GM18526 (cell line): ENCODE measurements around the gene EIF3J.

Experiments used
- POLR2A ChIP-seq: IDR thresholded peaks from 3 replicates; pipeline ENCODE4 v1.6.1; 2011; ENCODE audit not compliant: insufficient read length; ENCODE audit errors: extremely low read depth

EIF3J gene

DNA sequence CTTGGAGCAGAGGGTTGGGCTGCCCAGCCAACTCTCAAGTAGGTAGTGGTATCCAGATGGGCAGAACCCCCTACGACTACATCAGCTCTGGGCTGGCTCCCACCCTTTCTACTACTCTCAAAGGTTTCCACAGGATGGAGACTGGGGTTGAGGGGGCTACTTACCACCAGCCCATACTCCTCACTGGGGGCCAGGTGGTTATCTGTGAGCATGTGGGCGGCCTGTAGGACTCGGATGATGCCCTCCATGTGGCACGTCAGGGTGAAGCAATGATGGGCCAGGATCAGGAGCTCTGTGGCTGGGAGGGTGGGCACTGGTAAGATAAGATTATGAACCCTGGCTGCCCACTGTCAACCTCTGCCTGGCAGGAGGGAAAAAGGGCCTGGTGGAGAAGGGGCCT, 33.4 kb downstream of the EIF3J start:
- TF ChIP-seq POLR2A: no peak

DNA sequence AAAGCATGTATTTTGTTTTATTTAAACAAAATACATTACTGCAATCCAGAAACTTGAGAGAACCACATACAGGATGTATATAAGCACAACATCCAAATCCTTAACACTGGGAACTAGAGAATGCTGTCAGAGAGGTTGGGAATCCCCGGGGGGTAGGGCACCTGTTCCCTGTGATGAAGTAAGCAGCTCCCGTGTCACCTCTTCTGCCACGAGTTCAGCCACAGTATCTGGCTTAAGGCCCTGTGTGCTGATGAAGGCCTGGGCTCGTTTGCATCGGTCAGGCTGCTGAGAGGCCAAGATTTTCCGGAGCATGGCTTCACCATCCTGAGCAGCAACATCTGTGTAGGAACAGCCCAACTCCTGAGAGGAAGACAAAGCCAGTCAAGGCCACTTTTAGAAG, 36.4 kb downstream of the EIF3J start:
- TF ChIP-seq POLR2A: no peak

DNA sequence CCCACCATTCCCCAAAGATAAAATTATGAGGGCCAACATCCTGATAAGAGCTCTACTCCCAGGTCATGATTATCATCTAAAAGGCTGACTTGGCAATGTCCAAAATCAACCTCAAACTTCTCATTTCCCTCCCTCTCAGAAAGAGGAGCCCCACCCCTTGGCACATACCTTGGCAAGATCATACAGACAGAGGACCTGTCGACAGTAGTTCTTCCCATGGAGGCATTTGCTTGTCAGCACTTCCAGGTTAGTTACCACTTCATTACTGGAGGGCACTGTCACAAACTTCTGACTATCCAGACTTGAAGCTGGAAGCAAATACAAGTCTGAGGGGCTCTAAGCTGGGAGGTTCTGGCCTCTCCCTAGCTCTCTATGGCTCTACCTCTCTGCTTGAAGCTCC, 37.8 kb downstream of the EIF3J start:
- no peak for TF ChIP-seq POLR2A

GRCh38 chr15:44580105-44580504, 43.2 kb downstream of the EIF3J start:
- TF ChIP-seq POLR2A: no peak

DNA sequence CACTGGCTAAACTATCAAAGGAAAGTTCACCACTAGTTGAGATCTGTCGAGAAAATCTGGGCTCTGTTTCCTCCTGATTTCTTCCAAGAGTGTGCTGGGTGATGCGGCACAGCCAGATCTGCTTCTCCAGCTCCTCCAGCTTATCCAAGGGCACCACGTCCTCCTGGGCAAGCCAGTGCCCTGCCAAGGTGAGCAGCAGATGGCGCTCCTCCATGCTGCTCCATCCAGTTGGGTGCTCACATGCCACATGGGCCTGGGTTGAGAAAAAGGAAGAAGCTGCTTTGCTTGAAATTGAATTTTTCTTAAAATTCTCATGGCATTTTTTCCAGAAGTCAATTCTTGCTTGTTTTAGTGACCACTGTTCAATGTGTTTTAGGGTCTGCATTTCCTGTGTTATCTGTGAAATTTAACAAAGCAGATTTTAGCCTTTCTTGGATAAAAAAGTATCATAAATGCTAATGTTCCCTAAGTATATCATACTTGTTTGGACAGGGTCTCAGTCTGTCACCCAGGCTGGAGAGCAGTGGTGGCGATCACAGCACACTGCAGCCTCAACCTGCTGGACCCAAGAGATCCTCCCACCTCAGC, 47.3 kb downstream of the EIF3J start:
- TF ChIP-seq POLR2A: no peak

- no peak for TF ChIP-seq POLR2A
Observed at GRCh38 chr15:44585633-44586032, 48.7 kb downstream of the EIF3J start.

GRCh38 chr15:44588541-44588940, 51.6 kb downstream of the EIF3J start:
- TF ChIP-seq POLR2A: no peak

GRCh38 chr15:44591326-44591725, 54.4 kb downstream of the EIF3J start:
- no peak for TF ChIP-seq POLR2A

- no peak for TF ChIP-seq POLR2A
Observed at GRCh38 chr15:44593042-44593736, 56.2 kb downstream of the EIF3J start.

DNA sequence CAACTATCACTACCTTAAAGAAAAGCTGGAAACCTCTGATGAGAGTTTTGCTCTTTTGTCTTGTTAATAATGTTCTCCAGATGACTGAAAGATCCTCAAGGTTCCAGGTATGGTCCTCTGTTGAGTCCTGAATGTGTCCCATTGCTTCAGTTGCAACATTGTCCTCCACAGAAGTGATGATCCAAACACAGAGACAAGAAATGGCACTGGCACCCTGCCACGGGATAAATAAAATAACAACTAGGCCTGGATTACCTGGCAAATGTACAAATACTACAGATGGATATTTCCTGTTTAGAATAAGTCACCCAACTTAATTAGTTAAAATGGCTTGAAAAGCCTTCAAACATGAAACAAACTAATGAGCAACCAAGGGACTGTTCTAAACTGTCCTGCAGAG, 58.3 kb downstream of the EIF3J start:
- no peak for TF ChIP-seq POLR2A

GRCh38 chr15:44595656-44596510, 58.9 kb downstream of the EIF3J start:
- TF ChIP-seq POLR2A: no peak

DNA sequence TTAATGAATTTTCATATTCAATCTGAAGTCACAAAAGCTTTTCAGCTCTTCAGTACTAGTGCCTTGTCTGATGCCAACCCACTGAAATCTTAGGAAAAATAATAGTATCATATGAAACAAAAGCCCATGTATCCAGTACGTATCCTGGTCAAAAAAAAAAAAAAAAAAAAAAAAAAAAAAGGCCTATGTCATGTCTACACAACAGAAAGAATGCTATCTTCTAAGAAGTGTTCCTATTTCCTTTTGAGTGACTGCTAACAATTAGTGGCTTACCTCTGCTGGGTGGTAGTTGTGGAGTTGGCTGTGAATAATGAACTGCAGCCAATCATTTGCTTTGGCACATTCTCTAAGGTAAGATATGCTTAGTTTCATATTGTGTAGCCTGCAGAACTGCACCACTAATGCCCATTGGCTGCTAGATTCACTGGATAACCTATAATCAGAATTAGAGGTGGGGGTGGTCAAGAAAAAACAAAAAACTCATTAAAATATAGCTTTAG, 59.6 kb downstream of the EIF3J start:
- no peak for TF ChIP-seq POLR2A

DNA sequence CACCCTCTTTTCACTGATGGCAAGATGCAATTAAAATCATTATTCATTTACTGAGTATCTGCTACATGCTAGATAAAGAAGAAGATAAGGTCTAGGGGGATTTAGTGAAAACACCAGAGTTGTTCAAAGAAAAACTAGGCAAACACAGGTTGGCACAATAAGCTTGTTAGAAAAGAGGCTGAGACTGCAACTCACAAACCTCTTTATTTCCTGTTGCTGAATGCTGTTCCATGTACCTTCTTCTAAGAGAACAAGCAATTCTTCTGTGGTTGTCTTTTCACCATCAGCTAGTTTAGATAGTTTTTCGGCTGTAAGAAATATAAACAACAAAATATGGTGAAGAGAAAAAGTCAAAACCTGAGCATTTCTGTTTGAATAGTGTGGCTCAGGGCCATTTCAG, 61.1 kb downstream of the EIF3J start:
- TF ChIP-seq POLR2A: no peak

GRCh38 chr15:44598892-44599291, 61.9 kb downstream of the EIF3J start:
- no peak for TF ChIP-seq POLR2A

- TF ChIP-seq POLR2A: no peak
Observed at GRCh38 chr15:44603126-44603525, 66.2 kb downstream of the EIF3J start.

GRCh38 chr15:44606740-44607139, 69.8 kb downstream of the EIF3J start:
- TF ChIP-seq POLR2A: no peak
